Stimulated activated CD4-positive, alpha-beta T cell treated with anti-CD3 and anti-CD28 coated beads, Interleukin-12 subunit alpha, Interleukin-12 subunit beta, amount 100 ng/mL, for 4 hours (primary cell): ENCODE data around the gene CTNNA2.

ENCODE experiments used
- DNase-seq: peaks from one replicate; pipeline ENCODE4 v3.0.0-alpha.2; 2020

Gene CTNNA2

DNA sequence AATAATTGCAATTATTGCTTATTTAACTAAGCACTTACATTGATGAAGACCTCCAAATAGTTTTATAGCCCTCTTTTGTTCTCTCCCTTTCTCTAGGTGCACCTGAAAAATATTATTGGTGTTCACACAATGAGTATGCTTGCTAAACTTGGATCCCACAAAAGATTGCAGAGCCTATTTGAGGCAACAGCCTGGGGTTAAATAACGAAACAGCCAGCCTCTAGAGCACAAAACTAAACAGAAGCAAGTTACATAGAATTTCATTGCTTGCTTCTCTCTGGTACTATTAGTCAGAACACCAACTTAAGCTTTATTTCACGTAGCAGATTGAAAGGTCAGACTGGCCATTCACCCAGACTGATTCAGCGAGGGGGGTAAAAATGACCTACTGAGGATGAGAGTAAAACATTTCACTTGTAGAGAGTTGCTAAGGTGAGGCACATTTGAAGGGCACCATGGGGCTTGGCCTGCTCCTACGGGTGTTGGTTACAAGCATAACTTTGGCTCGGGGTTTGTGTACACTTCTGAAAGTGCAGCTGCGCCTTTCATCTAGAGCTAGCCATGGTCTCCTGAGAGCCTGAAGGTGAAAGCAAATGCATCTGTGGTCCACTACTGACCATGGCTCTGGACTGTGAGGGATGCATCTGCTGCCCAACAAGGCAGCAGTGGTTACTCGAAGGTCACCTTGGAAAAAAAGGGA, 1016.8 kb downstream of the CTNNA2 start:
- DNase-seq: no peak

- DNase-seq: no peak
These were observed 1017.7 kb downstream of the CTNNA2 start for GRCh38 chr2:80530442-80531064.

GRCh38 chr2:80531319-80531718, 1018.5 kb downstream of the CTNNA2 start:
- DNase-seq: no peak

DNA sequence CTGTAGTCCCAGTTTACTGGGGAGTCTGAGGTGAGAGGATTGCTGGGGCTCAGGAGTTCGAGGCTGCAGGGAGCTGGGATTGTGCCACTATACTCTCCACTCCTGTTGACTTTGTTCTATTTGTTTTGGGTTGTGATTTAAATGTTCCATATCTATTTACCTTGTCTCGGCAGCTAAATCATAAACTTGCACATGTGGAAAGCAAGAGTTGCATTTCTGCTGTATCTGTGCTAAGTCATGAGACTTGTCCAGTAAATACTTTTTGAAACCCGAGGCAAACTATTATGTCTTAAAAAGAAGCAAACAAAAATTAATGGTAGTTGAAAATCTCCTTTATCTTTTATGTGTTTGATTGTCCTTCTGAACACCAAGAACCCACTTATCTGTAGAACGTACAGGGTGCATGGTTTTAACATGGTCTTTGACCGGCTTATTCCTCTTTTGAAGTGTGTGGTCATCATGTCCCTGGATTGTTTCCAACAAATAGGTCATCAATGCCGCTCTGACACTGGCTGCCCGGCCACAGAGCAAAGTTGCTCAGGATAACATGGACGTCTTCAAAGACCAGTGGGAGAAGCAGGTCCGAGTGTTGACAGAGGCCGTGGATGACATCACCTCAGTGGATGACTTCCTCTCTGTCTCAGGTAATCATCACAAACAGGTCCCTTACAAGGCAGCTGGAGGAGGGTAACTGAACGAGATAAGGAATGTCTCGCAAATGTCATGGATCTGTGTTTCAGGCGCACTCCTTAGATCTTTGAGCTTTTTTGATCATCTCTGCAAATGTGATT, 1032.8 kb downstream of the CTNNA2 start:
- DNase-seq: no peak

DNA sequence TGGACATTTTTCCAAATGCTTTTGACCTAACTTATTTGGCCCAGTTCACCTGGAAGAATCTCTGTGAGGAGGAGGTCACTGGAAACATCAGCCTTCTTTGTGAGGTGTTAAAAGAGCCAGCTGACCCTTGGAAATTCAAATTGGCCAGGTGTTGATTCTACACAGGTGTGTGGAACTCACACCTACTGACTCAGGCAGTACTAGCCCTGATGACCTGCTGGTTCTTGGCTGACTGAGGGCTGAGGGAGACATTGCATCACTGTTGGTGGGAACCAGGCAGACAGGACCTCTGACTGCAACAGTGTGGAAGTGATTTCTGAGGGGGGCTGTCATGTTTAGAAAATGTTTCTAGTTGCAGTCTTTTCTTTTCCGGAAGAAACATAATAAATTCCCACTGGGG, 1033.9 kb downstream of the CTNNA2 start:
- DNase-seq: no peak

GRCh38 chr2:80547344-80547743, 1034.5 kb downstream of the CTNNA2 start:
- DNase-seq: no peak

DNA sequence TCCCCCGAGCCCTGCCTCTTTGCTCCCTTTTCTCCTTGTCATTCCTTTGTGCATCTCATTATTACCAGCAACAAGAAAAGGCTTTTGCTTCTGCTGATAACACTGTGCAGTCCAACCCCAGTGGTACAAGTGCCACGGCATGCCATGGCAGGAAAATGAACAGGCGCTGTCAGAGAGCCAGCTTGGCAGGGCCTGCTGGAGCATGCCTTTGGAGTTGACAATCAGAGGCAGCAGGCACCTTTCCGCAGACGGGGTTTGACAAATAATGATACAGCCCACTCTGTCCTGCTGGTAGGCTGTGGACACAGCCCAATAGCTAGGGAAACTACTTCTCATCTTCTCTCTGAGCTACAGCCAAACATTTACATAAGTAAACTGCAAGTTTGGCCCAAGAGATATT, 1035.6 kb downstream of the CTNNA2 start:
- DNase-seq: no peak

DNA sequence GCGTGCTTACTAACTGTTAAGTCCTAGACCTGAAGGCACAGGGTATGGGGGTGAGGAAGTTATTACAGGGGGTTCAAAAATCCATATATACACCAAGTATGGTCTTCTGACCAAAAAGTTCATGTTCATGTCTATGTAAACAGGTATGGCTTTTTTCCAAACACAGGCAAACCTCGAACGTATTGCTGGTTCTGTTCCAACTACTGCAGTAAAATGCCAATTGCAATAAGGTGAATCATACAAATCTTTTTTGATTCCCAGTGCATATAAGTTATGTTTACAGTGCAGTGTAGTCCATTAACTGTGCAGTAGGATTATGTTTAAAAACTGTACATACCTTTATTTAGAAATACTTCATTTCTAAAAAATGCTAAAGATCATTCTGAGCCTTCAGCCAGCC, 1037.0 kb downstream of the CTNNA2 start:
- DNase-seq: no peak

DNA sequence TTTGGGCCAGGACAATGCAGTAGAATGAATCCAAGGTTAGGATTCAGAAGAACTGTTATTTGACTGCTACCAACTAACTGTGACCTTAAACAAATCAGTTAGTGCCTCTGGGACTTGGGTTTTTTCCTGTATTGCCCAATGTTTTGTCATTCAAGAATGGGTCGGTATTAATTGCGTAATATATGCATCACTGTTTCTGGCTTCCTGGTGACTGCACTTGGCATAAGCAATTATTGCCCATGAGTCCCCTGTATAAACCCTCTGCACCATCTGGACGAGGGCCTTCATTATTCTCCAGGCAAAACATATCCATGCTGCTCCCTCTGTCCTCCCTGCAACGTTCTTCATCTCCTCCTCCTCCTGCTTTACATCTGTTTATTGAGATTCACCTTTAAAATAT, 1047.5 kb downstream of the CTNNA2 start:
- no peak for DNase-seq

DNA sequence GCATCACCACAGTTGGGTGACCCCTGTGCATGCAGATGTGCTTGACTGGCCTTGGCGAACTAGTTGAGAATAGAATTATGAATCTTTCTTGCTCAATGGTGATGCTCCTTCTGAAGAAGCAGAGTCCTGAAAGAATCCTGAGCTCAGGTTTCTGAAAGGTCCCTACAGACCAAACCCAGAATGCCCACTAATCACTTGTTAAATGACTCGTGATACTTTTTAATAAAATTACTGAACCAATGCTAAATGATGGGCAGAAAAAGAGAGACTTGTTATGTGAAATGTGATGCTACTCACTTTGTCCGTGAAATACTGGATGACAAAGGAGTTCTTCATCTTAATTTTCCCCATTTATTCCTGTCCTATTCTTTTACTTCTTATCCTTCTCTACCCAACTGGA, 1055.2 kb downstream of the CTNNA2 start:
- DNase-seq: no peak

GRCh38 chr2:80573167-80573566, 1060.3 kb downstream of the CTNNA2 start:
- DNase-seq: no peak

- no peak for DNase-seq
These were observed 1061.1 kb downstream of the CTNNA2 start for GRCh38 chr2:80573950-80574349.

DNA sequence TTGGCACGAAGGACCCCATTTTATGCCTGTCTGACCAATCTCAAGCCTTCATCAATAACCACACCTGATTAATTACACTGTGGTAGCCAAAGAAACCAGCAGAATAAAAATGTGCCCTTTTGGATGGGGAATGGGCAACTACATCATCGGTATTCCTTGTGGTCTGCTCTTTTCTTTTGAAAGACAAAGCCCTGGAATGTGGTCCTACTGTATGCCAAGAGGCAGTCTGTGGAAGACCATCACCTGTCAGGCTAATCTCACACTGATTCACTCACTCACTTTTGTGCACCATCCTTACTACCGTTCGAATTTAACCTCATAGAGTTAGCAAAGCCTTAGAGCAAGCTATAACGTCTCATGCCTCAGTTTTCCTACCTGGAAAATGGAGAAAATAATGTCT, 1066.9 kb downstream of the CTNNA2 start:
- no peak for DNase-seq

DNA sequence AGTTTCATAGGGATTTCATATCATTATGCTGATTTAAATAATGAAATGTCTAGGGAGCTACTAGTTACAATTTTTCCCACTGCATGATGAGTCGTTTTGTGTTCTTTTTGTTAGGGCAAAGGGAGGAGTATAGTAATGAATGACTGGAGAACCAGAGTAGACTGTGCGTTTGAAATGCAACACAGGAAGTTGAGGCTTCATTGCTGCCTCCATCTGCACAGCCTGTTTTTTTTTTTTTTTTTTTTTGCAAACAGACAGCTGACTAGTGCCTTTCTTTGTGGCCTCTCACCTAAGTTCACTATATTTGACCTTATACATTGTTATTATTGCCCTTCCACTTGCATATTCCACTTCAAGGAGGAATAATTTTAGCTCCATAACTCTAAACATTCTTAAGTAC, 1078.4 kb downstream of the CTNNA2 start:
- no peak for DNase-seq

DNA sequence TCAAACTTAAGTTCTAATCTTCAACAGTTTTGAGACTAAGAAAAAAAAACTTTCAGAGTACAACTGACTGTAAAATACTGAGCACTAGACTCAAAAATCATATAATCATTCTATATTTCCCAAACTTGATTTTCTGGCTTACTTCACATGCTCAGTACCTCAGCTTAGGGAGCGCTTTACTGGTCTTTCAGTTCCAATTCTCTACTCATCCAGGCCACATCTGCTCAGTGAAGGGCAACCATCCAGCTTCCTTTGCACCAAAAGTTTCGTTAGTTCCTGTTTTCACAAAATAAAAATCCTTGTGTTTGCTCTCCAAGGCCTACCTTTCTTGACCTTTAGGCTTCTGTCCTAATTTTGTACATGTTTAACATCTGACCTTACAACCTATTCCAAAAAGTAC, 1079.3 kb downstream of the CTNNA2 start:
- no peak for DNase-seq

GRCh38 chr2:80610108-80610507, 1097.3 kb downstream of the CTNNA2 start:
- no peak for DNase-seq

DNA sequence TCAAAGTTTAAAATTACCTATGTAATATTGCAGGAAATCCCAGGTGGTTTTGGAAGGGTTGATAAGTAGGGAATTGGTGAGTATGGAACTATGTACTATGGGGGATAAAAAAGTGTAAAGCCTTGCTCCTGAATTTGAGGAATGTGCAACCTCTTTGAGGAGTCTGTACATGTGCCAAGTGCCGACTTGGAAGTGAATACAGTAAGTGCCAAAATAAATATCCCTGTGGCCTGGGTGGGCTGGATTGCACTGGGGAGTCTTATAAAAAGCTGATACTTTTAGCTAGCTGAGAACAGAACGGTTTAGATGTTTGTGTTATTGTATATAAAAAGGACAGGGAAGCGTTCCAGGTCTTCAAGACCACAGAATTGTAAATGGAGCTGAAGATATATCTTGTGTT, 1108.8 kb downstream of the CTNNA2 start:
- DNase-seq: no peak

DNA sequence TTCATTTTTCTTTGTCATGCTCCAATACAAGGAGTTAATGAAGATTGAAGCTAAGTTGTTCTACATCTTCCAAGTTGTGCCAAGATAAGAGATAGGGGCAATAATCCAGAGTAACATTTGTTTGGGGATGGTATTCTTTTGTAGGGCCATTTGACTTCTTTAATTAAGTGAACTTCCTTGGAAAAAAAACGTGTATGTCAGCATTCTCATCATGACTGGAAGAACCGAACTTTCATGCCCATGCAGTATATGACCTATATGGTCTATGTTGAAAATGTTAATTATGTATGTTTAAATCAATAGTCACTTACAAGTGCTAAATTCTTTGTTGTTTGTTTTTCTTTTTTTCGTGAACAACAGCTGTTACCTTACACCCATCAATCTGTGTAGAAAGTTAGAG, 1111.2 kb downstream of the CTNNA2 start:
- DNase-seq: no peak

DNA sequence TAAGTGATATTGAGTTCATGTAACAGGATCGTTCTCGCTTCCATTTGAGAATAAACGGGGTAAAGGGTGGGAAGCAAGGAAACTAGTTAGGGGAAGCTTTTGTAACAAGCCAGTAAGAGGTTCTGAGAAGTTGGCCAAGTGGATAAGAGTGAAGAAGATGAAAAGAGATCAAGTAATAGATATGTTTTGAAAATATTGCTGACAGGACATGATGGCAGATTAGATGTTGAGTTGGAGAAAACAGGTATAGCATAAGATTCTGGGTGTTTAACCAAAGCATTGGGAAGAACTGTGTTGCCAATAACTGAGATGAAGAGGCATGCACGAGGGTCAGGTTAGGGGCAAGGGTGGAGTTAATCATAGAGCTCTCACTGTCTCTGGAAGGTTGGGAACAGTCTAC, 1121.7 kb downstream of the CTNNA2 start:
- no peak for DNase-seq

DNA sequence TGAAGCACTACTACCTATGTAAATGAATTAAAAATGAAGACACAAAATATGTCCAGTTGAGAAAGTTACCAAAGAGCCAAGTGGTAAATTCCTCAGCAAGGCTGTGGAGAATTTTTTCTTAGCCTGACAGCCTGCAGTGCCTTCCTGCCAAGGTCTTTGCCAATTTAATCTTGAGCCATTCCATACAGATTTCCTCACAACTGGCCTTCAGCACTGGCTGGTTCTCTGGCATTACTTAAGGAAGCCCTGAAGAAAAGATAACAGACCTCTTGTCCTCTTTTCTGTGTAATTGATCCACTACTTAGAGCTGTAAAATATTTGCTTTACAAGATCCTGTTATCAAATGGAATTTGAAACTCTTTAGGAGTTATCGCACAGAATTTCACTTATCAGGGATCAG, 1125.9 kb downstream of the CTNNA2 start:
- DNase-seq: no peak

DNA sequence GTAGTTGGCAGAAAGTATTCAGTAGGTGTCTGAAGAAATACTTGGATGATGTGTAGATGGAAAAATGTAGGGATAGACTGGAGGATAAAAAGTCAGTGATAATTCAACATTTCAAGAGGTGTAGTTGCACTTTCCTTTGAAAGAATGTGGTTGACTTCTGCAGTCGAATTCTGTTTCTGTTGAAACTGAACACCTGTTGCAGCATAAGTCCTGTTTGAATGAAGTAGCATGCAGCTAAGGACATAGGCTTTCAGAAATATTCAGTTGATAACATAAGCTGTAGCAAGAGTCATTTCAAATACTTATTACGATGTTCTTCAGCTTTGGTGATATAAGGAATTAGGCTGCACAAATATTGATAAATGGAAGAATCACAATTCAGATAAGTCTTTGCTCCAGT, 1129.6 kb downstream of the CTNNA2 start:
- DNase-seq: no peak

GRCh38 chr2:80643598-80643997, 1130.7 kb downstream of the CTNNA2 start:
- DNase-seq: no peak

DNA sequence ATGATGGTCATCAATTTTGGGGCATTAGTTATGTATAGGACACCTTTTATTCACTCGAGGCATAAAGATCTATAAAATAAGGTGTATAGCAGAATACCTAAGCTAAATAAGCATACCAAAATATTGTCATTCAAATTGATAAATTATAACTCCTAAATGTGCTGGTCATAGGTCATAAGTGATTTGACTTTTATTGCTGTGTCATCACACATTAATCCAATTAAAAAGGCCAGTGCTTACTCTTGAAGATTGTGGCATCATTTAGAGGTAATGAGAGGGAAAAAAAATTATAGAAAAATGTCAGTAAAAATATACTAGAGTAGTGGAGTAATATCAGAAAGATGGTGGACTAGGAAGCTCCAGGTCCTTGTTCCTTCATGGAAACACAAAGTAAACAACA, 1138.6 kb downstream of the CTNNA2 start:
- no peak for DNase-seq

DNA sequence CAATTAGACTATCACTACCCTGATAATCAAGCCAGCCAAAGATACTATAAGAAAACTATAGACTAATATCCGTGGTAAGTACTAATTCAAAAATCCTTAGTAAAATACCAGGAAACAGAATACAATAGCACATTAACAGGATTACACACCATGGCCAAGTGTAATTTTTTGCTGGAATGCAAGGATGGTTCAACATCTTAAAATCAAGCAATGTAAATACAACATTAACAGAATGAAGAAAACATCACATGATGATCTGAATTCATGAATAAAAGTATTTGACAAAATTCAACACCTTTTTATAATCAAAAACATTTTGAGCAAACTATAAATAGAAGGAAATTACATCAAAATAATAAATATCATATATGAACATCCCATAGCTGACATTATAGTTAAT, 1142.4 kb downstream of the CTNNA2 start:
- no peak for DNase-seq
